VCaP (cell line): ENCODE measurements around the gene CDK17.
"Not testable (repeated sequence)": the region's sequence is repeated elsewhere in the genome, so short reads cannot be mapped to it uniquely, and the experiment has no call there.

Experiments used
- H3K27ac ChIP-seq: fragments of 450-650 bp; 2 replicates; pipeline ENCODE4 v1.5.1; 2017
- TF ChIP-seq, protein P1 (sequence below): fragments of 450-650 bp; conservative IDR thresholded peaks from 2 replicates; pipeline ENCODE4 v1.5.1; 2017; ENCODE audit warnings: mild to moderate bottlenecking, moderate library complexity

Gene CDK17

DNA sequence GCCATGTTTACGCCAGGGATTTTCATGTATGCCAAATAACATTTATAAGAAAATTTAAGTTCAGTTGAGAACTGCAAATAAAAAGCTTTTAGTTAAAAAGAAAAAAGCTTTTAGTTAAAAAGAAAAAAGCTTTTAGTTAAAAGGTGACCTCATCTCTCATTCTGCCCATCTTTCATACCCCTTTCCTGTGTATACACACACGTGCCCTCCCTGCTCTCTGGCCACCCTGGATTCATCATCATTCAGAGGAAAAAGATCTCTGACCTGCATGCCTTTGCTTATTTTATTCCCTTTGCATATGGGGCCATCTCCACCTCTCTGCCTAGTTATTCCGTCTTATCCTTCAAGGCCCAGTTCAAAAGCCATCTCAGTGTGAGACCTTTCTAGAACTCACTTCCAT lies 38.1 kb upstream of the CDK17 start:
- no peak overlapping the region for H3K27ac ChIP-seq
- TF ChIP-seq, protein P1, sequence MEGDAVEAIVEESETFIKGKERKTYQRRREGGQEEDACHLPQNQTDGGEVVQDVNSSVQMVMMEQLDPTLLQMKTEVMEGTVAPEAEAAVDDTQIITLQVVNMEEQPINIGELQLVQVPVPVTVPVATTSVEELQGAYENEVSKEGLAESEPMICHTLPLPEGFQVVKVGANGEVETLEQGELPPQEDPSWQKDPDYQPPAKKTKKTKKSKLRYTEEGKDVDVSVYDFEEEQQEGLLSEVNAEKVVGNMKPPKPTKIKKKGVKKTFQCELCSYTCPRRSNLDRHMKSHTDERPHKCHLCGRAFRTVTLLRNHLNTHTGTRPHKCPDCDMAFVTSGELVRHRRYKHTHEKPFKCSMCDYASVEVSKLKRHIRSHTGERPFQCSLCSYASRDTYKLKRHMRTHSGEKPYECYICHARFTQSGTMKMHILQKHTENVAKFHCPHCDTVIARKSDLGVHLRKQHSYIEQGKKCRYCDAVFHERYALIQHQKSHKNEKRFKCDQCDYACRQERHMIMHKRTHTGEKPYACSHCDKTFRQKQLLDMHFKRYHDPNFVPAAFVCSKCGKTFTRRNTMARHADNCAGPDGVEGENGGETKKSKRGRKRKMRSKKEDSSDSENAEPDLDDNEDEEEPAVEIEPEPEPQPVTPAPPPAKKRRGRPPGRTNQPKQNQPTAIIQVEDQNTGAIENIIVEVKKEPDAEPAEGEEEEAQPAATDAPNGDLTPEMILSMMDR = no peak

DNA sequence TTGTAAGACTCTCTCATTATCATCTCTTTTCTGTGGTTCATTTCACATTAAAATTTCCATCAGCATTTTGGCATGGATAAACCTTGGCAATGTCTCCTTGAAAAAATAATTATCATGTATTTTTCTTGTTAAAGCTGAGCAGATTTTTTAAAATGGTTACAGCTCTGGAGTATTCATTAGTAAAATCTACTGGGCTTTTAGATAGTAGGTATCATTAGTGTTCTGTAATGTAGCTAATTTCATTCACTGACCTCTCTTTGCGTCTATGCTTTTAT lies 36.9 kb upstream of the CDK17 start:
- no peak overlapping the region for H3K27ac ChIP-seq
- TF ChIP-seq, protein P1 = no peak

DNA sequence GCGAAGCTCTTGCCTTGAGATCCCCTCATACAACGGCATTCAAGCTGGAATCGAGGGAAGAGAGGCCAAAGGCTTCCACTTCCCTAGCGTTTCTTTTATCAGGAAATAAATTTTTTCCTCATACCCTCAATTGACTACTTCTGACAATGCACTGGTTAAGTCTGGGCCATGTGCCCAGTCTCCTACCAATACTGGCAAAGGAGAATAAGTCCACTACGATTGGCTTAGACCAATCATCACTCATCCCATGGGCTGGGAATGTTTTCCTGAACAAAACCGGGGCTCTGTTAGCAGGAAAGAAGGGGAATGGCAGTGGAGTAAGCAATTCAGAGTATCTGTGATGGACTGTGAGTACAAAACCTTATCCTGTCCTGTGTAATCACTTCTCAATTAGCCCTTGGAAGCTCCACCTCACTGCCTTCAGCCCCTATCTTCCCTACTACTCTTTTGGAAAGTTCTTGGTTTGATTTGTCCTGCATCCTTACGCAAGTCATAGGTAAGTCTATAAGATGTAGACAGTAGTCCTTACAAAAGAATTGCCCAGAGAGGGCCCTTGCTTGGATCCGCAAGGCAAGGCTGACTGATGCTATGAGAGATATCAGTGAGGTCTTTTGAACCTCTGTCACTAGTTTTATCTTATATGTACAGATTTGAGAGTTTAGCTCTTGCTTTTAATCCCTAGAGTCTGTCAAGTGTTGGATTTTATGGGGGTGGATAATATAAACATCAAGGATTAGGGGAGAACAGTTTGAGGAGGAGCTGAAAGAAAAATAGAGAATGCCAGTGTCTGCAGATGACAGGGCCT lies 36.3 kb upstream of the CDK17 start:
- no peak overlapping the region for H3K27ac ChIP-seq
- TF ChIP-seq, protein P1 = no peak

- TF ChIP-seq, protein P1 = no peak
Observed at GRCh38 chr12:96434107-96434506, 33.9 kb upstream of the CDK17 start.

GRCh38 chr12:96432496-96433321 lies 32.5 kb upstream of the CDK17 start:
- not testable (repeated sequence) for H3K27ac ChIP-seq

More at GRCh38 chr12:96434107-96434506, 33.9 kb upstream of the CDK17 start:
- H3K27ac ChIP-seq = no peak overlapping the region

DNA sequence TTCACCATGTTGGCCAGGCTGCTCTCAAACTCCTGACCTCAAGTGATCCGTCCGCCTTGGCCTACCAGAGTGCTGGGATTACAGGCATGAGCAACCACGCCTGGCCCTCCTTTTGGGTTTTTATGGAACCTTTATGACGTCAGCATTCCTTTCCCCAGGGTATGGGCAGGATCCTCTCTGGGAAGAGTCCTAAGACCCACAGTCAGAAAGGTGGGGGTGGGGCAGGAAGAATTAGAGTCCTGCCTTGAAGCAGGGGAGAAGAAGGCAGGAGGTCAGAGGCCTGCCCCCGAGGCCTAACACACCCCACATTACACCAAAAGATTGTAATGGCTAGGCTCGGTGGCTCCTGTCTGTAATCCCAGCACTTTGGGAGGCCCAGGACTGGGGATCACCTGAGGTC lies 30.8 kb upstream of the CDK17 start:
- TF ChIP-seq, protein P1 = no peak
- no peak overlapping the region for H3K27ac ChIP-seq

- H3K27ac ChIP-seq = no peak overlapping the region
- TF ChIP-seq, protein P1 = no peak
Observed at GRCh38 chr12:96427269-96427729, 27.1 kb upstream of the CDK17 start.

DNA sequence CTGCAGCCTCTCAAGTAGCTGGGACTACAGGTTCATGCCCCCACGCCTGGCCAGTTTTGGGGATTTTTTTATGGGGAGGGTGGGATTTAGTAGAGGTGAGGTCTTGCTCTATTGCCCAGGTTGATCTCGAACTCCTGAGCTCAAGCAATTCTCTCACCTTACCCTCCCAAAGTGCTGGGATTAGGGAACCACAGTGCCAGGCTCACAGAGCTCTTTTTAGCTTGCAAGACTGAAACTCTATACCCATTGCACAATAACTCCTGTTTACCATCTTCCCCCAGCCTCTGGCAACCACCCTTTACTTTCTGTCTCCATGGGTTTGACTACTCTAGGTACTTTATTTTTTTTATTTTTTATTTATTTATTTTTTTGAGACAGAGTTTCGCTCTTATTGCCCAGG lies 25.7 kb upstream of the CDK17 start:
- no peak overlapping the region for H3K27ac ChIP-seq
- TF ChIP-seq, protein P1 = no peak
